Right ventricle myocardium superior (tissue), 1 donor: ENCODE results near the gene FBXO2. TPM values are rescaled to one million over a fixed set of nuclear protein-coding genes. Genes with fewer than 3 reads are reported as not detected.

Experiments used
- ATAC-seq: fragments of 200-7000 bp; cut with Tn5 transposase; one replicate; pipeline ENCODE4 v1.9.1; 2020; ENCODE audit warnings: mild to moderate bottlenecking; ENCODE audit not compliant: poor library complexity
- DNase-seq: peaks from one replicate; pipeline ENCODE4 v3.0.0-alpha.2; 2020
- intact Hi-C: fragments of 100-400 bp; cut with DNase I; formaldehyde crosslinking; loops from one replicate; pipeline ENCODE4 v1.11.2; 2022
- total RNA-seq: library from RNA; stranded (reverse); fragmentation: NEBNext Ultra II Directional; extraction: Animal tissue kit (Norgen Biotek cat#: 25700); gene quantifications from one replicate; pipeline ENCODE4 v1.2.1, GENCODE V29; 2021
- donor health status: DM: no; HTN: yes; CAD: no; lungs with severe emphysema.

FBXO2 gene
- total RNA-seq, 1 donor from 2014 or later = 2.3 TPM

- intact Hi-C loops = no loop called here
- DNase-seq (no peak), ATAC-seq (no peak)
Measured at GRCh38 chr1:11685210-11685752, 31.1 kb upstream of the FBXO2 start.

- ATAC-seq (no peak), DNase-seq (no peak)
- intact Hi-C loops = no loop called here
Measured at GRCh38 chr1:11684070-11684469, 29.8 kb upstream of the FBXO2 start.

GRCh38 chr1:11682799-11683198 lies 28.6 kb upstream of the FBXO2 start:
- no peak for ATAC-seq
- intact Hi-C loops = no loop called here
- no peak for DNase-seq

GRCh38 chr1:11682287-11682771 lies 28.1 kb upstream of the FBXO2 start:
- no peak for ATAC-seq
- peak; percentile 33 for DNase-seq
- intact Hi-C loops = no loop called here

- ATAC-seq (peak; percentile 99), DNase-seq (peak; percentile 92)
- intact Hi-C loops = no loop called here
Measured at GRCh38 chr1:11681071-11681771, 27.0 kb upstream of the FBXO2 start, which contains the start of gene MAD2L2. MAD2L2 (minus strand) TSS chr1:11681148; CDS start chr1:11680601, 547 bp downstream.

GRCh38 chr1:11680270-11681070 lies 26.2 kb upstream of the FBXO2 start:
- DNase-seq (peak; percentile 37), ATAC-seq (peak; percentile 76)
- intact Hi-C loops = no loop called here

GRCh38 chr1:11678442-11678841 lies 24.2 kb upstream of the FBXO2 start:
- intact Hi-C loops = no loop called here
- DNase-seq (no peak), ATAC-seq (no peak)

- intact Hi-C loops = no loop called here
- ATAC-seq (no peak), DNase-seq (no peak)
Measured at GRCh38 chr1:11676386-11677103, 22.3 kb upstream of the FBXO2 start.

GRCh38 chr1:11675325-11675724 lies 21.1 kb upstream of the FBXO2 start:
- intact Hi-C loops = no loop called here
- ATAC-seq (no peak), DNase-seq (no peak)

- DNase-seq (no peak), ATAC-seq (no peak)
- intact Hi-C loops = no loop called here
Measured at GRCh38 chr1:11674488-11674887, 20.3 kb upstream of the FBXO2 start.

- ATAC-seq = peak; percentile 11
- intact Hi-C loops = no loop called here
- peak; percentile 25 for DNase-seq
Measured at GRCh38 chr1:11673089-11673769, 19.0 kb upstream of the FBXO2 start.

- intact Hi-C loops = no loop called here
- DNase-seq (peak; percentile 30), ATAC-seq (no peak)
Measured at GRCh38 chr1:11671544-11672286, 17.5 kb upstream of the FBXO2 start.

- intact Hi-C loops = no loop called here
- DNase-seq = no peak
- no peak for ATAC-seq
Measured at GRCh38 chr1:11671205-11671543, 16.9 kb upstream of the FBXO2 start.

- DNase-seq (no peak), ATAC-seq (no peak)
- intact Hi-C loops = no loop called here
Measured at GRCh38 chr1:11670747-11671146, 16.5 kb upstream of the FBXO2 start.

GRCh38 chr1:11668516-11668915 lies 14.3 kb upstream of the FBXO2 start:
- intact Hi-C loops = no loop called here
- no peak for ATAC-seq
- no peak for DNase-seq

GRCh38 chr1:11664336-11665065 lies 10.3 kb upstream of the FBXO2 start:
- peak; percentile 67 for DNase-seq
- intact Hi-C loops = no loop called here
- ATAC-seq = peak; percentile 44

- ATAC-seq = no peak
- no peak for DNase-seq
- intact Hi-C loops = no loop called here
Measured at GRCh38 chr1:11661103-11661502, 6.9 kb upstream of the FBXO2 start.
